Stimulated activated effector memory CD8-positive, alpha-beta T cell treated with anti-CD3 and anti-CD28 coated beads, Interleukin-12 subunit alpha, Interleukin-12 subunit beta, amount 100 ng/mL, for 72 hours (primary cell): ENCODE measurements around the gene FRMPD1.

Experiments used
- ATAC-seq: fragments of 150-1000 bp; cut with Tn5 transposase; 2 replicates; pipeline ENCODE4 v1.10.0; 2021
- DNase-seq, 2 donors: peaks; one replicate each; pipeline ENCODE4 v3.0.0; 2021 to 2022; ENCODE audit warnings: low spot score in 2 of 2
- H3K27ac Mint-ChIP-seq: one replicate; pipeline ENCODE4 v1.8.0; 2022; ENCODE audit warnings: mild to moderate bottlenecking, mixed read lengths
- H3K36me3 Mint-ChIP-seq: one replicate; pipeline ENCODE4 v1.8.0; 2022; ENCODE audit warnings: mild to moderate bottlenecking, mixed read lengths
- H3K4me1 Mint-ChIP-seq: one replicate; pipeline ENCODE4 v1.8.0; 2022; ENCODE audit warnings: mixed read lengths
- H3K4me3 Mint-ChIP-seq: one replicate; pipeline ENCODE4 v1.8.0; 2022; ENCODE audit warnings: mild to moderate bottlenecking, mixed read lengths
- H3K9me3 Mint-ChIP-seq: one replicate; pipeline ENCODE4 v1.8.0; 2022; ENCODE audit warnings: mixed read lengths

Gene FRMPD1

DNA sequence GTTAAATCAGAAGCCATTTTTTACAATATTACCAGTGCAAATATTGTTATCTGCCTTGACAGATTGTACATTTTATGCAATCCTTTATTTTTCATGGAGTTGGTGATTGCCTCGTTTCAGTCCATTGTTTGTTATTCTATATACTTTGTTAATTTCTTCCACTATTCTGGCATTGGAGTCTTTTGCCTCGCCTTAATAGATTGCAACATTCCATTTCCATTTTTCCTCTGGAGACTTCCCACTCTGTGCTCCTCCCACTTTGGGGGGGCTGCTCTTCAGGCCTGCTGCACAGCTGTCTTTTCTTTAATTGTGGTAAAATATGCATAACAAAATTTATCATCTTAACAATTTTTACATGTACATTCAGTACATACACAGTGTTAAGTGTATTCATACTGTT is 145.5 kb downstream of the FRMPD1 start:
- Mint-ChIP-seq H3K27ac (no peak overlapping the region), H3K9me3 (no peaks in the 10 kb centered on the region), H3K4me3 (no peak overlapping the region), H3K36me3 (peaks cover 7% of the 10 kb centered on the region), H3K4me1 (peaks cover 16% of the 10 kb centered on the region)
- DNase-seq (no peak), ATAC-seq (no peak)
